Right atrium auricular region (tissue), 2 donors: ENCODE measurements around the gene ABITRAM. TPM values are rescaled to one million over a fixed set of nuclear protein-coding genes. Genes with fewer than 3 reads are reported as not detected.
"Not testable (repeated sequence)": the region's sequence is repeated elsewhere in the genome, so short reads cannot be mapped to it uniquely, and the experiment has no call there.

Experiments
- DNase-seq: peaks from one replicate; pipeline ENCODE4 v3.0.0-alpha.2; 2019; ENCODE audit warnings: low spot score
- H3K27ac ChIP-seq, 2 donors: fragments of 200-600 bp; sonication (generic); 1 replicate in 1 of 2; 2 replicates in 1 of 2; pipeline ENCODE4 v1.5.1; 2016 to 2019
- H3K27me3 ChIP-seq, 2 donors: fragments of 200-600 bp; sonication (generic); one replicate each; pipeline versions ENCODE4 v1.5.1 to v1.6.0; 2017 to 2019
- H3K36me3 ChIP-seq: fragments of 200-600 bp; sonication (generic); one replicate; pipeline ENCODE4 v1.5.1; 2016
- H3K4me1 ChIP-seq, 2 donors: fragments of 200-600 bp; sonication (generic); one replicate each; pipeline versions ENCODE4 v1.5.1 to v1.6.0; 2017 to 2019
- H3K4me3 ChIP-seq, 2 donors: fragments of 200-600 bp; sonication (generic); 1 replicate in 1 of 2; 2 replicates in 1 of 2; pipeline ENCODE4 v1.5.1; 2017 to 2019; ENCODE audit warnings: mild to moderate bottlenecking in 1 of 2, moderate library complexity in 1 of 2
- H3K9me3 ChIP-seq, 2 donors: fragments of 200-600 bp; sonication (generic); one replicate each; pipeline ENCODE4 v1.5.1; 2019
- CTCF ChIP-seq, 2 donors: fragments of 200-600 bp; sonication (generic); IDR thresholded peaks; one replicate each; pipeline ENCODE4 v1.5.1; 2019; ENCODE audit warnings: antibody characterized with exemption in 2 of 2
- total RNA-seq, 2 donors: library from RNA; depleted of rRNA; stranded (reverse); fragments of >200 nt; gene quantifications; one replicate each; pipeline ENCODE4 v1.1.0, GENCODE V29; 2016

The ABITRAM gene
- total RNA-seq, 2 donors from 2014 or later = 6.1 to 7.3 TPM

GRCh38 chr9:108963459-108964143, 29.4 kb downstream of the ABITRAM start:
- Histone ChIP-seq H3K4me3 (no peak overlapping the region), H3K9me3 (no peaks in the 10 kb centered on the region), H3K36me3 (peaks cover 21% of the 10 kb centered on the region), H3K27me3 (no peaks in the 10 kb centered on the region), H3K4me1 (peaks cover 0 to 34% of the 10 kb centered on the region in 2 donors), H3K27ac (peak overlapping the region; percentile 55 to 83)
- no peak for DNase-seq
- TF ChIP-seq CTCF (IDR thresholded peaks at IDR 0.05) = no peak

- Histone ChIP-seq H3K4me3 (no peak overlapping the region), H3K9me3 (no peaks in the 10 kb centered on the region), H3K36me3 (peaks cover 18% of the 10 kb centered on the region), H3K4me1 (peaks cover 0 to 44% of the 10 kb centered on the region in 2 donors), H3K27me3 (no peaks in the 10 kb centered on the region), H3K27ac (peak overlapping the region; percentile 47 to 83)
- no peak for TF ChIP-seq CTCF (IDR thresholded peaks at IDR 0.05)
- DNase-seq = no peak
Measured at GRCh38 chr9:108967916-108968315, 33.7 kb downstream of the ABITRAM start.

GRCh38 chr9:108971392-108971791, 37.2 kb downstream of the ABITRAM start:
- DNase-seq, H3K27me3 ChIP-seq, H3K4me3 ChIP-seq, H3K9me3 ChIP-seq, H3K36me3 ChIP-seq: not testable (repeated sequence)
- Histone ChIP-seq H3K27ac (peak overlapping the region in 1 of 2 donors; percentile 85), H3K4me1 (peaks cover 0 to 47% of the 10 kb centered on the region in 2 donors)

GRCh38 chr9:108972186-108972585, 38.0 kb downstream of the ABITRAM start:
- no peak for TF ChIP-seq CTCF (IDR thresholded peaks at IDR 0.05)
- H3K4me3 ChIP-seq = no peak overlapping the region
- peaks cover 7% of the 10 kb centered on the region for H3K36me3 ChIP-seq
- peaks cover 0 to 47% of the 10 kb centered on the region in 2 donors for H3K4me1 ChIP-seq
- no peaks in the 10 kb centered on the region for H3K27me3 ChIP-seq
- no peak for DNase-seq
- peak overlapping the region; percentile 57 to 85 for H3K27ac ChIP-seq
- no peaks in the 10 kb centered on the region for H3K9me3 ChIP-seq

- Histone ChIP-seq H3K27ac (peak overlapping the region; percentile 57 to 85), H3K36me3 (peaks cover 7% of the 10 kb centered on the region), H3K9me3 (no peaks in the 10 kb centered on the region), H3K4me3 (no peak overlapping the region), H3K27me3 (no peaks in the 10 kb centered on the region), H3K4me1 (peaks cover 0 to 42% of the 10 kb centered on the region in 2 donors)
- no peak for DNase-seq
- TF ChIP-seq CTCF (IDR thresholded peaks at IDR 0.05) = no peak
Measured at GRCh38 chr9:108972626-108973209, 38.5 kb downstream of the ABITRAM start.

GRCh38 chr9:108973895-108974294, 39.7 kb downstream of the ABITRAM start:
- no peak for DNase-seq
- Histone ChIP-seq H3K4me1 (peaks cover 0 to 32% of the 10 kb centered on the region in 2 donors), H3K4me3 (no peak overlapping the region), H3K9me3 (no peaks in the 10 kb centered on the region), H3K27ac (peak overlapping the region; percentile 57 to 85), H3K27me3 (no peaks in the 10 kb centered on the region), H3K36me3 (peaks cover 12% of the 10 kb centered on the region)
- TF ChIP-seq CTCF (IDR thresholded peaks at IDR 0.05) = no peak
